K562 (cell line): ENCODE results near the gene CCDC136. TPM values are rescaled to one million over a fixed set of nuclear protein-coding genes. Genes with fewer than 3 reads are reported as not detected.
A peak's percentile ranks its signal among the peaks of the same experiment; 100 is the strongest.

Source experiments
- ARNT ChIP-seq, 2 experiments: fragments of 450-650 bp; IDR thresholded peaks; 2 replicates each; pipeline ENCODE4 v1.6.1; 2016; ENCODE audit warnings: mild to moderate bottlenecking in 1 of 2
- ATF4 ChIP-seq: fragments of 450-650 bp; formaldehyde crosslinking; IDR thresholded peaks from 2 replicates; pipeline ENCODE4 v1.4.0; 2022; ENCODE audit warnings: mild to moderate bottlenecking, moderate library complexity
- BCL6 ChIP-seq: fragments of 250-450 bp; sonication (Bioruptor Pico); IDR thresholded peaks from 2 replicates; pipeline ENCODE4 v1.4.0; 2020
- BHLHE40 ChIP-seq: IDR thresholded peaks from 2 replicates; pipeline ENCODE4 v1.6.1; 2011; ENCODE audit warnings: low read length, improper control_type of control experiment
- CBX8 ChIP-seq: fragments of 200-600 bp; sonication (generic); IDR thresholded peaks from 2 replicates; pipeline ENCODE4 v1.6.1; 2012; ENCODE audit warnings: borderline replicate concordance, mixed run types, low read depth, mild to moderate bottlenecking, moderate library complexity, mixed read lengths, low read length, control low read depth, inconsistent platforms; ENCODE audit not compliant: poor library complexity, severe bottlenecking; ENCODE audit errors: extremely low read depth
- CREB1 ChIP-seq, 2 experiments: sonication (generic) in 1 of 2; formaldehyde crosslinking in 1 of 2; IDR thresholded peaks; 2 replicates each; pipeline versions ENCODE4 v1.6.1 to v1.8.0; 2012 to 2022; ENCODE audit warnings: inconsistent platforms in 1 of 2, mild to moderate bottlenecking in 1 of 2, missing genetic modification reagents in 1 of 2, moderate library complexity in 1 of 2
- ETV1 ChIP-seq: fragments of 450-650 bp; conservative IDR thresholded peaks from 2 replicates; pipeline ENCODE4 v1.6.1; 2016; ENCODE audit warnings: missing genetic modification characterization, control low read depth, low read depth, missing compliant biosample characterization
- MEF2D ChIP-seq: conservative IDR thresholded peaks from 2 replicates; pipeline ENCODE4 v1.6.1; 2016; ENCODE audit warnings: low read depth, missing genetic modification characterization, missing compliant biosample characterization
- NFYB ChIP-seq: IDR thresholded peaks from 2 replicates; pipeline ENCODE4 v1.6.1; 2011; ENCODE audit warnings: mild to moderate bottlenecking, moderate library complexity; ENCODE audit not compliant: insufficient read length; ENCODE audit errors: extremely low read depth
- PTRF ChIP-seq: fragments of 450-650 bp; IDR thresholded peaks from 2 replicates; pipeline ENCODE4 v1.6.1; 2016; ENCODE audit warnings: mild to moderate bottlenecking, missing genetic modification characterization, missing compliant biosample characterization
- RFX7 ChIP-seq: fragments of 250-450 bp; sonication (Bioruptor Pico); IDR thresholded peaks from 2 replicates; pipeline ENCODE4 v1.5.1; 2021; ENCODE audit warnings: mild to moderate bottlenecking
- SRF ChIP-seq, 2 experiments: fragments of 250-450, 450-650 bp in 1 of 2; sonication (Bioruptor Pico) in 1 of 2; sonication (generic) in 1 of 2; formaldehyde crosslinking; IDR thresholded peaks; 2 replicates each; pipeline versions ENCODE4 v1.5.0 to v1.5.1; 2020 to 2022; ENCODE audit warnings: mild to moderate bottlenecking in 1 of 2, missing genetic modification reagents in 1 of 2
- SRSF7 ChIP-seq: fragments of 200-400 bp; formaldehyde crosslinking; optimal IDR thresholded peaks from 2 replicates; pipeline ENCODE3; 2017; ENCODE audit warnings: mild to moderate bottlenecking, low read depth, low read length
- TBL1XR1 ChIP-seq, 2 experiments: IDR thresholded peaks; 2 replicates each; pipeline ENCODE4 v1.6.1; 2012; ENCODE audit warnings: improper control_type of control experiment in 2 of 2, low read length in 2 of 2, mild to moderate bottlenecking in 1 of 2
- TGIF2 ChIP-seq: sonication (generic); formaldehyde crosslinking; IDR thresholded peaks from 2 replicates; pipeline ENCODE4 v1.8.1; 2022; ENCODE audit warnings: mild to moderate bottlenecking, missing genetic modification reagents, moderate library complexity
- VEZF1 ChIP-seq: fragments of 200-800 bp; sonication (Bioruptor generic); IDR thresholded peaks from 2 replicates; pipeline ENCODE4 v1.6.1; 2017; ENCODE audit warnings: missing genetic modification characterization, missing compliant biosample characterization
- polyA plus RNA-seq, 8 experiments: library from polyadenylated mRNA; depleted of rRNA in 4 of 8; stranded (reverse) in 5 of 8; unstranded in 3 of 8; fragments of >200 nt; fragmentation: Nextera tagmentation in 2 of 8; fragmentation: Illumina TruSeq in 1 of 8; extraction: Ambion mirVana in 2 of 8; extraction: Trizol in 1 of 8; gene quantifications; 2 replicates each; pipeline versions ENCODE4 v1.2.1 to v1.2.3, GENCODE V29; 2011 to 2014; ENCODE audit warnings: inconsistent platforms in 1 of 8, missing spikeins in 1 of 8
- total RNA-seq, 7 experiments: library from RNA; depleted of rRNA in 6 of 7; stranded (reverse); fragments of >200 nt in 6 of 7; fragmentation: Illumina TruSeq in 2 of 7; extraction: Trizol in 2 of 7; gene quantifications; 2 replicates each; pipeline versions ENCODE4 v1.2.1 to v1.2.3, GENCODE V29; 2011 to 2021; ENCODE audit warnings: low replicate concordance in 1 of 7
- TF ChIP-seq, protein P1 (sequence below): IDR thresholded peaks from 3 replicates; pipeline ENCODE4 v1.6.1; 2011; ENCODE audit warnings: borderline replicate concordance, mild to moderate bottlenecking, moderate library complexity; ENCODE audit not compliant: insufficient read length; ENCODE audit errors: extremely low read depth
- TF ChIP-seq, protein P2 (sequence below): IDR thresholded peaks from 2 replicates; pipeline ENCODE4 v1.6.1; 2011; ENCODE audit not compliant: insufficient read length; ENCODE audit errors: extremely low read depth
- TF ChIP-seq, protein P3 (sequence below): fragments of 250-450 bp; sonication (Bioruptor Pico); IDR thresholded peaks from 2 replicates; pipeline ENCODE4 v1.4.0; 2020; ENCODE audit warnings: mild to moderate bottlenecking

The CCDC136 gene
- total and polyA plus RNA-seq, 9 of the 15 experiments (the other 6 are each of a cell fraction or from before 2014, with no cell fraction given): 2.4 to 40.8 (median 26.5) TPM

DNA sequence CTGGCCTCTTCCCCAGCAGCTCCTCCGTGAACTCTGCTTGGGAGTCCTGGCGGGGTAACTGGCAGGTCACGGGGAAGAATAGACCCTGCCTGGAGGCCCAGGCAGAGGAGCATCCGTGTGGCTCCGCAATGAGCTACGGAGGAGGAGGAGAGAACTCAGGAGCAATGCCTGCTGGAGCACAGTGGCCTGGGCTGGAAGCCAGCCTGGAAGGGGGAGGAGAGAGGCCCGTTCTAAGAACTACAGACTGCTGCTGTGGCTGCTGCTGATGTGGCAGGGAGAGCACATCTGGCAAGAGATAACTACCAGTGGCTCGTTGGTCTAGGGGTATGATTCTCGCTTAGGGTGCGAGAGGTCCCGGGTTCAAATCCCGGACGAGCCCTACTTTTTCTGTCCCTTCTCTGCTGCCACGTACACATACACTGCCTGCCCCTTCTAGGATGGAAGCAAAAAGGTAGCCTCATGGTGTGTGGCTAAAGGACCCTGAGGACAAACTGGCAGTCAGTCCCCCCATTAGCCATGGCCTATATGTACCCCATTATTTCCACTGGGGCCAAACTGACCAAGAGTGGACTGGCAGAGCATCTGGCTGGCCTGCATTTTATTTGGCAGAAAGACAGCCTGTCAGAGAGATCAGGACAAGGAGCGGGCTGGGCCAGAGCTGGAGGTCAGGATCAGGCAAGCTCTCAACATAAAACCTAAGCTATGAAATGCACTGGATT is 8.5 kb upstream of the CCDC136 start (continued):
- TF ChIP-seq, protein P1, sequence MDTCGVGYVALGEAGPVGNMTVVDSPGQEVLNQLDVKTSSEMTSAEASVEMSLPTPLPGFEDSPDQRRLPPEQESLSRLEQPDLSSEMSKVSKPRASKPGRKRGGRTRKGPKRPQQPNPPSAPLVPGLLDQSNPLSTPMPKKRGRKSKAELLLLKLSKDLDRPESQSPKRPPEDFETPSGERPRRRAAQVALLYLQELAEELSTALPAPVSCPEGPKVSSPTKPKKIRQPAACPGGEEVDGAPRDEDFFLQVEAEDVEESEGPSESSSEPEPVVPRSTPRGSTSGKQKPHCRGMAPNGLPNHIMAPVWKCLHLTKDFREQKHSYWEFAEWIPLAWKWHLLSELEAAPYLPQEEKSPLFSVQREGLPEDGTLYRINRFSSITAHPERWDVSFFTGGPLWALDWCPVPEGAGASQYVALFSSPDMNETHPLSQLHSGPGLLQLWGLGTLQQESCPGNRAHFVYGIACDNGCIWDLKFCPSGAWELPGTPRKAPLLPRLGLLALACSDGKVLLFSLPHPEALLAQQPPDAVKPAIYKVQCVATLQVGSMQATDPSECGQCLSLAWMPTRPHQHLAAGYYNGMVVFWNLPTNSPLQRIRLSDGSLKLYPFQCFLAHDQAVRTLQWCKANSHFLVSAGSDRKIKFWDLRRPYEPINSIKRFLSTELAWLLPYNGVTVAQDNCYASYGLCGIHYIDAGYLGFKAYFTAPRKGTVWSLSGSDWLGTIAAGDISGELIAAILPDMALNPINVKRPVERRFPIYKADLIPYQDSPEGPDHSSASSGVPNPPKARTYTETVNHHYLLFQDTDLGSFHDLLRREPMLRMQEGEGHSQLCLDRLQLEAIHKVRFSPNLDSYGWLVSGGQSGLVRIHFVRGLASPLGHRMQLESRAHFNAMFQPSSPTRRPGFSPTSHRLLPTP: peak; percentile 96
- no peak for TF ChIP-seq TGIF2 (CRISPR knock-in tag)
- no peak for TF ChIP-seq PTRF
- no peak for TF ChIP-seq RFX7
- peak; percentile 76 to 99; a peak in 3 of 4 replicates for TF ChIP-seq TBL1XR1 (IDR thresholded peaks at IDR 0.05; ENCODE audit: low read length in 2 of 2)
- no peak for TF ChIP-seq NFYB
- peak; percentile 2 to 28; a peak in 2 of 4 replicates for TF ChIP-seq SRF (CRISPR knock-in tag; IDR thresholded peaks at IDR 0.05)
- TF ChIP-seq, protein P2, sequence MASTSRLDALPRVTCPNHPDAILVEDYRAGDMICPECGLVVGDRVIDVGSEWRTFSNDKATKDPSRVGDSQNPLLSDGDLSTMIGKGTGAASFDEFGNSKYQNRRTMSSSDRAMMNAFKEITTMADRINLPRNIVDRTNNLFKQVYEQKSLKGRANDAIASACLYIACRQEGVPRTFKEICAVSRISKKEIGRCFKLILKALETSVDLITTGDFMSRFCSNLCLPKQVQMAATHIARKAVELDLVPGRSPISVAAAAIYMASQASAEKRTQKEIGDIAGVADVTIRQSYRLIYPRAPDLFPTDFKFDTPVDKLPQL: no peak
- TF ChIP-seq MEF2D: no peak
- TF ChIP-seq ETV1 (tag): no peak
- TF ChIP-seq, protein P3, sequence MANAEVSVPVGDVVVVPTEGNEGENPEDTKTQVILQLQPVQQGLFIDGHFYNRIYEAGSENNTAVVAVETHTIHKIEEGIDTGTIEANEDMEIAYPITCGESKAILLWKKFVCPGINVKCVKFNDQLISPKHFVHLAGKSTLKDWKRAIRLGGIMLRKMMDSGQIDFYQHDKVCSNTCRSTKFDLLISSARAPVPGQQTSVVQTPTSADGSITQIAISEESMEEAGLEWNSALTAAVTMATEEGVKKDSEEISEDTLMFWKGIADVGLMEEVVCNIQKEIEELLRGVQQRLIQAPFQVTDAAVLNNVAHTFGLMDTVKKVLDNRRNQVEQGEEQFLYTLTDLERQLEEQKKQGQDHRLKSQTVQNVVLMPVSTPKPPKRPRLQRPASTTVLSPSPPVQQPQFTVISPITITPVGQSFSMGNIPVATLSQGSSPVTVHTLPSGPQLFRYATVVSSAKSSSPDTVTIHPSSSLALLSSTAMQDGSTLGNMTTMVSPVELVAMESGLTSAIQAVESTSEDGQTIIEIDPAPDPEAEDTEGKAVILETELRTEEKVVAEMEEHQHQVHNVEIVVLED (CRISPR knock-in tag): peak; percentile 50; the same call in 1 of the 2 replicates
- no peak for TF ChIP-seq SRSF7
- no peak for TF ChIP-seq BCL6 (CRISPR knock-in tag)
- peak; percentile 84 for TF ChIP-seq VEZF1 (CRISPR knock-in tag)
- TF ChIP-seq ATF4 (CRISPR knock-in tag): no peak
- TF ChIP-seq ARNT (IDR thresholded peaks at IDR 0.05): peak; percentile 75 to 97; a peak in 3 of 4 replicates
- peak; percentile 69 for TF ChIP-seq CREB1 (IDR thresholded peaks at IDR 0.05)
- peak; percentile 79 for TF ChIP-seq CREB1 (CRISPR knock-in tag; IDR thresholded peaks at IDR 0.05)
- TF ChIP-seq BHLHE40: peak; percentile 52; the same call in 1 of the 2 replicates
- no peak for TF ChIP-seq CBX8
